H1 (cell line): Measurements from ENCODE around the gene SPC24. TPM values are rescaled to one million over a fixed set of nuclear protein-coding genes. Genes with fewer than 3 reads are reported as not detected.

Experiments
- BRCA1 ChIP-seq: IDR thresholded peaks from 2 replicates; pipeline ENCODE4 v1.6.1; 2012; ENCODE audit warnings: low read depth, low read length, improper control_type of control experiment
- CHD7 ChIP-seq: fragments of 300-600 bp; sonication (generic); IDR thresholded peaks from 2 replicates; pipeline ENCODE4 v1.7.1; 2012; ENCODE audit warnings: low read length, moderate library complexity, mild to moderate bottlenecking, inconsistent platforms; ENCODE audit not compliant: insufficient replicate concordance
- CTCF ChIP-seq, 3 experiments: IDR thresholded peaks; 1 replicate in 2 of 3; 2 replicates in 1 of 3; pipeline versions ENCODE4 v1.5.1 to v1.6.1; 2011; ENCODE audit warnings: low read length in 3 of 3, mild to moderate bottlenecking in 3 of 3, inconsistent platforms in 2 of 3, low read depth in 1 of 3, moderate library complexity in 1 of 3; ENCODE audit not compliant: insufficient read depth in 1 of 3; ENCODE audit errors: control extremely low read depth in 1 of 3
- KDM1A ChIP-seq: fragments of 200-600, 300-600 bp; sonication (generic); IDR thresholded peaks from 2 replicates; pipeline ENCODE4 v1.7.1; 2016; ENCODE audit warnings: mild to moderate bottlenecking, low read length, borderline replicate concordance
- SIX5 ChIP-seq: IDR thresholded peaks from 2 replicates; pipeline ENCODE4 v1.6.1; 2011; ENCODE audit warnings: mild to moderate bottlenecking, low read depth, low read length
- SP2 ChIP-seq: IDR thresholded peaks from 2 replicates; pipeline ENCODE4 v1.6.1; 2012; ENCODE audit warnings: mild to moderate bottlenecking, low read length, inconsistent platforms
- TEAD4 ChIP-seq: IDR thresholded peaks from 2 replicates; pipeline ENCODE4 v1.6.1; 2012; ENCODE audit warnings: low read depth, low read length, inconsistent platforms, mixed read lengths
- polyA plus RNA-seq, 7 experiments: library from polyadenylated mRNA; depleted of rRNA in 3 of 7; stranded (reverse) in 5 of 7; unstranded in 2 of 7; fragments of >200 nt in 5 of 7; fragments of 200-250 nt in 2 of 7; gene quantifications; 1 replicate in 5 of 7; 2 replicates in 1 of 7; 4 replicates in 1 of 7; pipeline versions ENCODE4 v1.2.1 to v1.2.3, GENCODE V29; 2011 to 2013; ENCODE audit warnings: missing spikeins in 2 of 7, mixed read lengths in 2 of 7
- total RNA-seq: library from RNA; stranded (reverse); fragmentation: NEBNext Ultra II Directional; extraction: Animal tissue kit (Norgen Biotek cat#: 25700); gene quantifications from 2 replicates; pipeline ENCODE4 v1.2.1, GENCODE V29; 2021
- TF ChIP-seq, protein P1 (sequence below): IDR thresholded peaks from 2 replicates; pipeline ENCODE4 v1.6.1; 2012; ENCODE audit warnings: inconsistent platforms

Gene SPC24
- total and polyA plus RNA-seq, 2 of the 8 experiments (the other 6 are each of a cell fraction or from before 2014, with no cell fraction given) = 17.7 to 42.4 TPM

DNA sequence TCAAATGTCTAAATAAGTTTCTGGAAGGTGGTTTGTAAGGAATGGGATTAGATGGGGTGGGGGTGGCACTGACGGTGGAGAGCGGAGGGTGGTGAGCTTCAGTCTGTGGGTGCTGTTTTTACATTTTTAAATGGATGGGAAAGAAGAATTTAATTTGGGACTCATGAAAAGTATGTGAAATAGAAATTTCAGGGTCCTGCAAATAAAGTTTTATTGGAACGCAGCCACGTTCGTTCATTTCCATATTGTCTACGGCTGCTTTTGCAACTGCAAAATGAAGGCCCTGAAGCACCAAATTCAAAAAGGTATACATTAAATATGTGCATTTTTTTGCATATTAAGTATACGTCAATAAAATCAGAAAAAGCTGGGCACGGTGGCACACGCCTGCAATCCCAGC lies 31.9 kb upstream of the SPC24 start (continued):
- TF ChIP-seq CHD7 (no peak), KDM1A (no peak), SP2 (no peak), SIX5 (no peak), TEAD4 (no peak), BRCA1 (no peak), CTCF (IDR thresholded peaks at IDR 0.05; ENCODE audit: control extremely low read depth in 1 of 3, insufficient read depth in 1 of 3, low read depth in 1 of 3, low read length in 3 of 3) (no peak)
- TF ChIP-seq, protein P1, sequence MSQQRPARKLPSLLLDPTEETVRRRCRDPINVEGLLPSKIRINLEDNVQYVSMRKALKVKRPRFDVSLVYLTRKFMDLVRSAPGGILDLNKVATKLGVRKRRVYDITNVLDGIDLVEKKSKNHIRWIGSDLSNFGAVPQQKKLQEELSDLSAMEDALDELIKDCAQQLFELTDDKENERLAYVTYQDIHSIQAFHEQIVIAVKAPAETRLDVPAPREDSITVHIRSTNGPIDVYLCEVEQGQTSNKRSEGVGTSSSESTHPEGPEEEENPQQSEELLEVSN = no peak
